ENCODE data around the gene WNK2.

Gene WNK2

DNA sequence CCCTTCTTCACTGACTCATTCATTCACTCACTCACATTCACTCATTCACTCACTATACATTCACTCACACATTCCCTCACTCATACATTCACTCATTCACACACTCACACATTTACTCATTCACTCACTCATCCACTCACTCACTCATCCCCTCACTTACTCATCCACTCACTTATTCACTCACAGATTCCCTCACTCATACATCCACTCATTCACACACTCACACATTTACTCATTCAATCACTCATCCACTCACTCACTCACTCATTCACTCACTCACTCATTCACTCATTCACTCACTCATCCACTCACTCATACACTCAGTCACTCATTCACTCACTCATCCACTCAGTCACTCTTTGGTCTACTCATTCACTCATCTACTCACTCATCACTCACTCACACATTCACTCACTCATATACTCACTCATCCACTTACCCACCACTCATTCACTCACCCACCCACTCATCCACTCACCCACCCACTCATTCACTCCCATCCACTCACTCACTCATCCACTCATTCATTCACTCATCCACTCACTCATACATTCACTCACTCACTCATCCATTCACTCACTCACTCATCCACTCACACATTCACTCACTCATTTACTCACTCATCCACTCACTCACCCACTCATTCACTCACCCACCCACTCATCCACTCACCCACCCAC, 27.2 kb downstream of the WNK2 start:
- H4K20me1 ChIP-seq (ENCODE audit: insufficient read depth, low read length) = no peaks in the 10 kb centered on the region
- H3K9ac ChIP-seq (ENCODE audit: low read length) = no peak overlapping the region
- H3K27me3 ChIP-seq (ENCODE audit: low read depth, low read length) = no peaks in the 10 kb centered on the region
- no peak overlapping the region for H3K27ac ChIP-seq (ENCODE audit: low read length)
- H3K36me3 ChIP-seq (replicated peaks; ENCODE audit: low read depth, low read length) = no peaks in the 10 kb centered on the region
- no peaks in the 10 kb centered on the region for H3K4me1 ChIP-seq (ENCODE audit: low read length)
- H3K79me2 ChIP-seq (ENCODE audit: low read length) = no peaks in the 10 kb centered on the region
- no peak overlapping the region for H3K4me2 ChIP-seq (ENCODE audit: low read length)
- no peak overlapping the region for H2AFZ ChIP-seq (ENCODE audit: low read depth, low read length)
- TF ChIP-seq, protein P1, sequence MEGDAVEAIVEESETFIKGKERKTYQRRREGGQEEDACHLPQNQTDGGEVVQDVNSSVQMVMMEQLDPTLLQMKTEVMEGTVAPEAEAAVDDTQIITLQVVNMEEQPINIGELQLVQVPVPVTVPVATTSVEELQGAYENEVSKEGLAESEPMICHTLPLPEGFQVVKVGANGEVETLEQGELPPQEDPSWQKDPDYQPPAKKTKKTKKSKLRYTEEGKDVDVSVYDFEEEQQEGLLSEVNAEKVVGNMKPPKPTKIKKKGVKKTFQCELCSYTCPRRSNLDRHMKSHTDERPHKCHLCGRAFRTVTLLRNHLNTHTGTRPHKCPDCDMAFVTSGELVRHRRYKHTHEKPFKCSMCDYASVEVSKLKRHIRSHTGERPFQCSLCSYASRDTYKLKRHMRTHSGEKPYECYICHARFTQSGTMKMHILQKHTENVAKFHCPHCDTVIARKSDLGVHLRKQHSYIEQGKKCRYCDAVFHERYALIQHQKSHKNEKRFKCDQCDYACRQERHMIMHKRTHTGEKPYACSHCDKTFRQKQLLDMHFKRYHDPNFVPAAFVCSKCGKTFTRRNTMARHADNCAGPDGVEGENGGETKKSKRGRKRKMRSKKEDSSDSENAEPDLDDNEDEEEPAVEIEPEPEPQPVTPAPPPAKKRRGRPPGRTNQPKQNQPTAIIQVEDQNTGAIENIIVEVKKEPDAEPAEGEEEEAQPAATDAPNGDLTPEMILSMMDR (IDR thresholded peaks at IDR 0.05; ENCODE audit: low read depth, low read length) = no peak
- no peak for TF ChIP-seq EZH2phosphoT487 (IDR thresholded peaks at IDR 0.05; ENCODE audit: low read depth)
- no peaks in the 10 kb centered on the region for H3K9me3 ChIP-seq (ENCODE audit: insufficient read depth, low read length)
- no peak overlapping the region for H3K4me3 ChIP-seq (ENCODE audit: low read length)

GRCh38 chr9:93211654-93212001, 27.7 kb downstream of the WNK2 start:
- Histone ChIP-seq H3K27ac (ENCODE audit: low read length) (no peak overlapping the region), H4K20me1 (ENCODE audit: insufficient read depth, low read length) (no peaks in the 10 kb centered on the region), H3K4me2 (ENCODE audit: low read length) (no peak overlapping the region), H3K9me3 (ENCODE audit: insufficient read depth, low read length) (no peaks in the 10 kb centered on the region), H2AFZ (ENCODE audit: low read depth, low read length) (no peak overlapping the region), H3K4me1 (ENCODE audit: low read length) (no peaks in the 10 kb centered on the region), H3K4me3 (ENCODE audit: low read length) (no peak overlapping the region), H3K27me3 (ENCODE audit: low read depth, low read length) (no peaks in the 10 kb centered on the region), H3K9ac (ENCODE audit: low read length) (no peak overlapping the region), H3K36me3 (replicated peaks; ENCODE audit: low read depth, low read length) (no peaks in the 10 kb centered on the region), H3K79me2 (ENCODE audit: low read length) (no peaks in the 10 kb centered on the region)
- TF ChIP-seq, protein P1 (IDR thresholded peaks at IDR 0.05; ENCODE audit: low read depth, low read length) = no peak
- TF ChIP-seq EZH2phosphoT487 (IDR thresholded peaks at IDR 0.05; ENCODE audit: low read depth) = no peak

GRCh38 chr9:93212409-93212808, 28.5 kb downstream of the WNK2 start:
- Histone ChIP-seq H3K27me3 (ENCODE audit: low read depth, low read length) (no peaks in the 10 kb centered on the region), H3K79me2 (ENCODE audit: low read length) (no peaks in the 10 kb centered on the region), H4K20me1 (ENCODE audit: insufficient read depth, low read length) (no peaks in the 10 kb centered on the region), H3K36me3 (replicated peaks; ENCODE audit: low read depth, low read length) (no peaks in the 10 kb centered on the region), H3K4me1 (ENCODE audit: low read length) (no peaks in the 10 kb centered on the region), H3K4me3 (ENCODE audit: low read length) (no peak overlapping the region), H3K9me3 (ENCODE audit: insufficient read depth, low read length) (no peaks in the 10 kb centered on the region), H3K9ac (ENCODE audit: low read length) (no peak overlapping the region), H2AFZ (ENCODE audit: low read depth, low read length) (no peak overlapping the region), H3K27ac (ENCODE audit: low read length) (no peak overlapping the region), H3K4me2 (ENCODE audit: low read length) (no peak overlapping the region)
- no peak for TF ChIP-seq EZH2phosphoT487 (IDR thresholded peaks at IDR 0.05; ENCODE audit: low read depth)
- TF ChIP-seq, protein P1 (IDR thresholded peaks at IDR 0.05; ENCODE audit: low read depth, low read length) = no peak

DNA sequence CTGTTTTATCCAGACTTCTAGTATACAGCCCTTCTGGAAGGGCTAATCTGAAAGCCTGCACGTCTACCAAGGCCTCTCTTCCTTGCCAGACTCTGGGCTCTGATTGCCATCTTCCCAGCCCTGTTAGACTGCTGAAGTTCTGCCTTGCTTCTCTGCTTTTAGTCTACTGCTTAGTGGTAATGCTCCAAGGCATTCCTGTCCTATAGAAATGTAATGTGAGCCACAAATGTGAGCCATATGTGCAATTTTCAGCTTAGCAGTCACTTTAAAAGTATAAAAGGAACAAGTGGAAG, 32.1 kb downstream of the WNK2 start:
- no peaks in the 10 kb centered on the region for H3K4me1 ChIP-seq (ENCODE audit: low read length)
- no peak overlapping the region for H2AFZ ChIP-seq (ENCODE audit: low read depth, low read length)
- no peaks in the 10 kb centered on the region for H3K9me3 ChIP-seq (ENCODE audit: insufficient read depth, low read length)
- H3K36me3 ChIP-seq (replicated peaks; ENCODE audit: low read depth, low read length) = no peaks in the 10 kb centered on the region
- no peak overlapping the region for H3K4me2 ChIP-seq (ENCODE audit: low read length)
- H3K9ac ChIP-seq (ENCODE audit: low read length) = no peak overlapping the region
- no peak overlapping the region for H3K27ac ChIP-seq (ENCODE audit: low read length)
- H3K4me3 ChIP-seq (ENCODE audit: low read length) = no peak overlapping the region
- no peaks in the 10 kb centered on the region for H3K79me2 ChIP-seq (ENCODE audit: low read length)
- H3K27me3 ChIP-seq (ENCODE audit: low read depth, low read length) = no peaks in the 10 kb centered on the region
- TF ChIP-seq, protein P1 (IDR thresholded peaks at IDR 0.05; ENCODE audit: low read depth, low read length) = no peak
- TF ChIP-seq EZH2phosphoT487 (IDR thresholded peaks at IDR 0.05; ENCODE audit: low read depth) = no peak
- no peaks in the 10 kb centered on the region for H4K20me1 ChIP-seq (ENCODE audit: insufficient read depth, low read length)

Data from OCI-LY3 (cell line).